GM12878 (cell line): ENCODE results near the gene CTNNA2. TPM values are rescaled to one million over a fixed set of nuclear protein-coding genes. Genes with fewer than 3 reads are reported as not detected.

Experiments
- ATAC-seq: fragments of 200-7000 bp; cut with Tn5 transposase; 3 replicates; pipeline ENCODE4 v1.9.1; 2020; ENCODE audit warnings: mild to moderate bottlenecking, moderate library complexity
- BruUV-seq: library from RNA; stranded (reverse); fragments of 400-500 nt; replicated peaks from 2 replicates; lab custom pipeline; 2021; lab: Mats Ljungman, UMichigan
- CTCF ChIA-PET: fragments of 300-600 bp; sonication (Branson Sonifier 250); formaldehyde crosslinking; extraction: SDS; loops from one replicate; lab custom pipeline; 2021; ENCODE audit warnings: inconsistent platforms; lab: Yijun Ruan, JAX
- POLR2A ChIA-PET: fragments of 350-600 bp; formaldehyde crosslinking; extraction: SDS; loops from one replicate; lab custom pipeline; 2021; ENCODE audit warnings: inconsistent platforms; lab: Charles Lee
- RAD21 ChIA-PET: fragments of 300-600 bp; sonication (Branson Sonifier 250); formaldehyde crosslinking; loops from one replicate; lab custom pipeline; 2023; ENCODE audit warnings: antibody characterized with exemption; ENCODE audit not compliant: unreplicated experiment; lab: Charles Lee
- SMC1A ChIA-PET: fragments of 300-600 bp; sonication (Branson Sonifier 250); formaldehyde crosslinking; loops from one replicate; lab custom pipeline; 2023; ENCODE audit not compliant: unreplicated experiment, uncharacterized antibody; lab: Charles Lee
- DNase-seq: peaks from one replicate; pipeline ENCODE4 v3.0.0-alpha.2; 2011; ENCODE audit warnings: low read depth, low spot score
- FAIRE-seq: peaks from 3 replicates; lab custom pipeline; 2011; peaks lifted over from hg19 to GRCh38; lab: Jason Lieb, UNC
- H2AFZ ChIP-seq: 2 replicates; pipeline ENCODE4 v1.6.0; 2011; ENCODE audit warnings: low read depth, low read length, control low read depth; ENCODE audit not compliant: control insufficient read depth
- H3K27ac ChIP-seq: 2 replicates; pipeline ENCODE4 v1.5.1; 2011; ENCODE audit warnings: control low read depth; ENCODE audit not compliant: control insufficient read depth, insufficient read depth
- H3K27me3 ChIP-seq, 2 experiments: replicated peaks in 1 of 2; 2 replicates each; pipeline versions ENCODE4 v1.6.0 to v1.6.1; 2011; ENCODE audit warnings: low read length in 1 of 2; ENCODE audit not compliant: control insufficient read depth in 2 of 2, insufficient read depth in 2 of 2
- H3K36me3 ChIP-seq, 2 experiments: 2 replicates each; pipeline ENCODE4 v1.5.1; 2011; ENCODE audit warnings: low read length in 1 of 2; ENCODE audit not compliant: control insufficient read depth in 2 of 2, insufficient read depth in 2 of 2
- H3K4me1 ChIP-seq: 2 replicates; pipeline ENCODE4 v1.6.1; 2011; ENCODE audit warnings: mild to moderate bottlenecking, low read length, moderate library complexity, mixed read lengths; ENCODE audit not compliant: control insufficient read depth, insufficient read depth
- H3K4me2 ChIP-seq: 2 replicates; pipeline ENCODE4 v1.6.0; 2011; ENCODE audit warnings: control low read depth; ENCODE audit not compliant: control insufficient read depth, insufficient read depth
- H3K4me3 ChIP-seq: fragments of 200-600 bp; sonication (generic); 2 replicates; pipeline ENCODE4 v1.5.1; 2016
- H3K79me2 ChIP-seq: 2 replicates; pipeline ENCODE4 v1.6.0; 2011; ENCODE audit warnings: low read length; ENCODE audit not compliant: control insufficient read depth, insufficient read depth
- H3K9ac ChIP-seq: 2 replicates; pipeline ENCODE4 v1.8.0; 2011; ENCODE audit warnings: low read length, control low read depth, mixed read lengths; ENCODE audit not compliant: control insufficient read depth, insufficient read depth
- H3K9me3 ChIP-seq: replicated peaks from 3 replicates; pipeline ENCODE4 v1.5.1; 2011; ENCODE audit warnings: mild to moderate bottlenecking, low read length; ENCODE audit not compliant: control insufficient read depth, insufficient read depth
- H4K20me1 ChIP-seq: 2 replicates; pipeline ENCODE4 v1.6.0; 2011; ENCODE audit not compliant: control insufficient read depth, insufficient read depth
- ATF3 ChIP-seq: IDR thresholded peaks from 2 replicates; pipeline ENCODE4 v1.6.1; 2011; ENCODE audit warnings: low read depth, mild to moderate bottlenecking, low read length, moderate library complexity, borderline replicate concordance; ENCODE audit errors: extremely low read depth
- E4F1 ChIP-seq: fragments of 450-650 bp; IDR thresholded peaks from 2 replicates; pipeline ENCODE4 v1.6.1; 2018; ENCODE audit warnings: borderline replicate concordance, mild to moderate bottlenecking; ENCODE audit not compliant: partially characterized antibody
- GABPA ChIP-seq: IDR thresholded peaks from 2 replicates; pipeline ENCODE4 v1.6.1; 2014; ENCODE audit warnings: antibody characterized with exemption, low read depth, mild to moderate bottlenecking, inconsistent platforms
- KDM1A ChIP-seq: fragments of 200-600 bp; sonication (generic); IDR thresholded peaks from 2 replicates; pipeline ENCODE4 v1.6.1; 2016; ENCODE audit warnings: borderline replicate concordance
- MTA3 ChIP-seq: IDR thresholded peaks from 2 replicates; pipeline ENCODE4 v1.6.1; 2012; ENCODE audit warnings: low read length, inconsistent platforms, borderline replicate concordance
- POU2F2 ChIP-seq: IDR thresholded peaks from 3 replicates; pipeline ENCODE4 v1.6.1; 2011; ENCODE audit warnings: low read depth, mild to moderate bottlenecking, low read length, borderline replicate concordance
- USF1 ChIP-seq: IDR thresholded peaks from 2 replicates; pipeline ENCODE4 v1.6.1; 2011; ENCODE audit warnings: borderline replicate concordance, low read depth, mild to moderate bottlenecking, moderate library complexity, mixed read lengths, low read length; ENCODE audit not compliant: insufficient read depth; ENCODE audit errors: extremely low read length
- ZBTB11 ChIP-seq: fragments of 450-650 bp; formaldehyde crosslinking; IDR thresholded peaks from 2 replicates; pipeline ENCODE4 v1.5.0; 2022; ENCODE audit warnings: mild to moderate bottlenecking, missing genetic modification characterization
- WGBS: methylation state at CpG from one replicate; pipeline ENCODE4 v1.1.6; 2016; ENCODE audit warnings: low lambda C conversion rate; ENCODE audit not compliant: insufficient replicate concordance, insufficient coverage; ENCODE audit errors: missing lambda C conversion rate; 5-methylcytosine and 5-hydroxymethylcytosine counted together
- in situ Hi-C: fragments of 300-500 bp; cut with MboI; formaldehyde crosslinking; loops from 9 replicates; pipeline ENCODE4 v1.14.3; 2018; ENCODE audit warnings: mixed read lengths
- intact Hi-C: fragments of 100-400 bp; cut with micrococcal nuclease; formaldehyde crosslinking; loops from one replicate; pipeline ENCODE4 v1.14.2; 2022; ENCODE audit not compliant: unreplicated experiment
- polyA plus RNA-seq, 11 experiments: library from polyadenylated mRNA; depleted of rRNA in 4 of 11; unstranded in 6 of 11; stranded (reverse) in 5 of 11; fragments of >200 nt; fragmentation: Nextera tagmentation in 4 of 11; fragmentation: Illumina TruSeq in 1 of 11; extraction: Ambion mirVana in 4 of 11; extraction: Trizol in 1 of 11; gene quantifications; 1 replicate in 1 of 11; 2 replicates in 10 of 11; pipeline versions ENCODE4 v1.2.1 to v1.2.3, GENCODE V29; 2011 to 2016; ENCODE audit warnings: inconsistent platforms in 2 of 11, missing spikeins in 2 of 11, low read depth in 1 of 11
- total RNA-seq, 4 experiments: library from RNA; depleted of rRNA in 3 of 4; stranded (reverse); fragments of >200 nt in 3 of 4; fragmentation: Illumina TruSeq in 1 of 4; extraction: Trizol in 1 of 4; gene quantifications; 2 replicates each; pipeline versions ENCODE4 v1.2.1 to v1.2.3, GENCODE V29; 2013 to 2021

CTNNA2 gene
- total and polyA plus RNA-seq, 10 of the 15 experiments (the other 5 are each of a cell fraction or from before 2014, with no cell fraction given), result 2.4 to 36.2 (median 6.6) TPM

- Histone ChIP-seq H2AFZ (no peak overlapping the region), H3K9ac (no peak overlapping the region), H3K27me3 (no peaks in the 10 kb centered on the region), H3K4me3 (no peak overlapping the region), H3K79me2 (no peaks in the 10 kb centered on the region), H3K4me1 (no peaks in the 10 kb centered on the region), H3K36me3 (no peaks in the 10 kb centered on the region), H3K9me3 (no peaks in the 10 kb centered on the region), H4K20me1 (no peaks in the 10 kb centered on the region), H3K27ac (no peak overlapping the region), H3K4me2 (no peak overlapping the region)
- FAIRE-seq (no peak), DNase-seq (no peak), ATAC-seq (no peak)
- no TSS peak for BruUV-seq
- ChIA-PET CTCF (no interaction called here), SMC1A (no interaction called here), RAD21 (no interaction called here)
- intact Hi-C loops (no loop called here), in situ Hi-C loops (no loop called here)
- 18% methylated on average over 3 of the region's 3 CpGs for WGBS
- no peak for TF ChIP-seq MTA3
- TF ChIP-seq, all 136 proteins: peak for 0
- POLR2A ChIA-PET, result no interaction called here
Observed at GRCh38 chr2:80169811-80170594, 657.2 kb downstream of the CTNNA2 start.

GRCh38 chr2:80185091-80185490, 672.2 kb downstream of the CTNNA2 start:
- Histone ChIP-seq H2AFZ (no peak overlapping the region), H3K4me1 (no peaks in the 10 kb centered on the region), H3K27me3 (no peaks in the 10 kb centered on the region), H4K20me1 (no peaks in the 10 kb centered on the region), H3K9ac (no peak overlapping the region), H3K4me2 (no peak overlapping the region), H3K4me3 (no peak overlapping the region), H3K79me2 (no peaks in the 10 kb centered on the region), H3K36me3 (no peaks in the 10 kb centered on the region), H3K27ac (no peak overlapping the region), H3K9me3 (no peaks in the 10 kb centered on the region)
- no peak for DNase-seq
- POLR2A ChIA-PET, result no interaction called here
- no peak for FAIRE-seq
- 0% methylated on average over 2 of the region's 2 CpGs for WGBS
- intact Hi-C loops, result no loop called here
- no peak for ATAC-seq
- RAD21 ChIA-PET, result no interaction called here
- CTCF ChIA-PET, result no interaction called here
- no TSS peak for BruUV-seq
- in situ Hi-C loops, result no loop called here
- SMC1A ChIA-PET, result no interaction called here
- TF ChIP-seq E4F1 (no peak), KDM1A (no peak), GABPA (no peak), ZBTB11 (CRISPR knock-in tag) (no peak), ATF3 (no peak), USF1 (no peak), POU2F2 (no peak)
